Tibial artery (tissue), 4 donors: ENCODE results near the gene P2RY8.
A peak's percentile ranks its signal among the peaks of the same experiment; 100 is the strongest.
"Not testable (repeated sequence)": the region's sequence is repeated elsewhere in the genome, so short reads cannot be mapped to it uniquely, and the experiment has no call there.

Experiments used
- DNase-seq, 2 donors: peaks; one replicate each; pipeline ENCODE4 v3.0.0-alpha.2; 2019
- H3K27ac ChIP-seq, 2 donors: fragments of 200-600 bp; sonication (generic) in 1 of 2; 1 replicate in 1 of 2; 2 replicates in 1 of 2; pipeline ENCODE4 v1.5.1; 2018 to 2019; ENCODE audit warnings: mild to moderate bottlenecking in 1 of 2
- H3K27me3 ChIP-seq, 2 donors: fragments of 200-600 bp; sonication (generic) in 1 of 2; one replicate each; pipeline versions ENCODE4 v1.5.1 to v1.6.0; 2016 to 2019
- H3K36me3 ChIP-seq, 3 donors: fragments of 200-600 bp; sonication (generic) in 2 of 3; one replicate each; pipeline ENCODE4 v1.5.1; 2016 to 2019; ENCODE audit warnings: mild to moderate bottlenecking in 2 of 3
- H3K4me1 ChIP-seq, 4 donors: fragments of 200-600 bp; sonication (generic) in 2 of 4; 1 replicate in 3 of 4; 2 replicates in 1 of 4; pipeline ENCODE4 v1.5.1; 2016 to 2019
- H3K4me3 ChIP-seq, 2 donors: fragments of 200-600 bp; sonication (generic) in 1 of 2; 1 replicate in 1 of 2; 2 replicates in 1 of 2; pipeline ENCODE4 v1.5.1; 2018 to 2019; ENCODE audit warnings: mild to moderate bottlenecking in 2 of 2
- H3K9me3 ChIP-seq, 3 donors: fragments of 200-600 bp; sonication (generic) in 1 of 3; one replicate each; pipeline ENCODE4 v1.5.1; 2016 to 2019
- intact Hi-C: fragments of 100-400 bp; cut with DNase I; formaldehyde crosslinking; loops from one replicate; pipeline ENCODE4 v1.15.0; 2023; ENCODE audit warnings: low total_unique reads
- TF ChIP-seq, protein P1 (sequence below), 2 experiments: fragments of 200-600 bp in 1 of 2; fragments of 450-650 bp in 1 of 2; IDR thresholded peaks; one replicate each; pipeline ENCODE4 v1.5.1; 2017 to 2019; ENCODE audit warnings: antibody characterized with exemption in 2 of 2, mild to moderate bottlenecking in 1 of 2, moderate library complexity in 1 of 2

P2RY8 gene

DNA sequence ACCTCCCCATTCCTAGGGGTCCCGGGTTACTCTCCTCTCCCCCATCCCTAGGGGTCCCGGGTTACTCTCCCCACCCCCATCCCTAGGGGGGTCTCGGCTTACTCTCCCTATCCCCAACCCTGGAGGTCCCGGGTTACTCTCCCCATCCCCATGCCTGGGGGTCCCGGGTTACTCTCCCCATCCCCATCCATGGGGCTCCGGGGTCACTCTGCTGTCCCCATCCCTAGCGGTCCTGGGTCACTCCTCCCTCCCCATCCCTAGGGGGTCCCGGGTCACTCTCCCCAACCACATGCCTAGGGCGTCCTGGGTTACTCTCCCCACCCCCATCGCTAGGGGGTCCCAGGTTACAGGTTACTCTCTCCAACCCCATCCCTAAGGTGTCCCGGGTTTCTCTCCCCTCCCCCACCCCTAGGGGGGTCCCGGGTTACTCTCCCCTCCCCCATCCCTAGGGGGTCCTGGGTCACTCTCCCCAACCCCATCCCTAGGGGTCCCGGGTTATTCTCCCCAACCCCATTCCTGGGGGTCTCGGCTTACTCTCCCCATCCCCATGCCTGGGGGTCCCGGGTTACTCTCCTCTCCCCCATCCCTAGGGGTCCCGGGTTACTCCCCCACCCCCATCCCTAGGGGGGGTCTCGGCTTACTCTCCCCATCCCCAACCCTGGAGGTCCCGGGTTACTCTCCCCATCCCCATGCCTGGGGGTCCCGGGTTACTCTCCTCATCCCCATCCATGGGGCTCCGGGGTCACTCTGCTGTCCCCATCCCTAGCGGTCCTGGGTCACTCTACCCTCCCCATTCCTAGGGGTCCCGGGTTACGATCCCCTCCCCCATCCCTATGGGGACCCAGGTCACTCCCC lies 85.1 kb downstream of the P2RY8 start:
- intact Hi-C loops = loop anchor here (2.0 to 10.0 kb wide), 4 partner anchors 59 to 1143 kb away; partner anchors contain the start of genes AKAP17A, GTPBP6 and SLC25A6
- peak overlapping the region; percentile 97 to 100 for H3K4me3 ChIP-seq
- TF ChIP-seq, protein P1, sequence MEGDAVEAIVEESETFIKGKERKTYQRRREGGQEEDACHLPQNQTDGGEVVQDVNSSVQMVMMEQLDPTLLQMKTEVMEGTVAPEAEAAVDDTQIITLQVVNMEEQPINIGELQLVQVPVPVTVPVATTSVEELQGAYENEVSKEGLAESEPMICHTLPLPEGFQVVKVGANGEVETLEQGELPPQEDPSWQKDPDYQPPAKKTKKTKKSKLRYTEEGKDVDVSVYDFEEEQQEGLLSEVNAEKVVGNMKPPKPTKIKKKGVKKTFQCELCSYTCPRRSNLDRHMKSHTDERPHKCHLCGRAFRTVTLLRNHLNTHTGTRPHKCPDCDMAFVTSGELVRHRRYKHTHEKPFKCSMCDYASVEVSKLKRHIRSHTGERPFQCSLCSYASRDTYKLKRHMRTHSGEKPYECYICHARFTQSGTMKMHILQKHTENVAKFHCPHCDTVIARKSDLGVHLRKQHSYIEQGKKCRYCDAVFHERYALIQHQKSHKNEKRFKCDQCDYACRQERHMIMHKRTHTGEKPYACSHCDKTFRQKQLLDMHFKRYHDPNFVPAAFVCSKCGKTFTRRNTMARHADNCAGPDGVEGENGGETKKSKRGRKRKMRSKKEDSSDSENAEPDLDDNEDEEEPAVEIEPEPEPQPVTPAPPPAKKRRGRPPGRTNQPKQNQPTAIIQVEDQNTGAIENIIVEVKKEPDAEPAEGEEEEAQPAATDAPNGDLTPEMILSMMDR (IDR thresholded peaks at IDR 0.05) = no peak
- H3K27me3 ChIP-seq = no peaks in the 10 kb centered on the region
- no peaks in the 10 kb centered on the region for H3K9me3 ChIP-seq
- H3K27ac ChIP-seq = peak overlapping the region; percentile 82 to 86
- H3K4me1 ChIP-seq = peaks cover 0 to 32% (median 22%) of the 10 kb centered on the region in 4 donors
- DNase-seq = peak in 1 of 2 donors; percentile 38
- H3K36me3 ChIP-seq = no peaks in the 10 kb centered on the region

DNA sequence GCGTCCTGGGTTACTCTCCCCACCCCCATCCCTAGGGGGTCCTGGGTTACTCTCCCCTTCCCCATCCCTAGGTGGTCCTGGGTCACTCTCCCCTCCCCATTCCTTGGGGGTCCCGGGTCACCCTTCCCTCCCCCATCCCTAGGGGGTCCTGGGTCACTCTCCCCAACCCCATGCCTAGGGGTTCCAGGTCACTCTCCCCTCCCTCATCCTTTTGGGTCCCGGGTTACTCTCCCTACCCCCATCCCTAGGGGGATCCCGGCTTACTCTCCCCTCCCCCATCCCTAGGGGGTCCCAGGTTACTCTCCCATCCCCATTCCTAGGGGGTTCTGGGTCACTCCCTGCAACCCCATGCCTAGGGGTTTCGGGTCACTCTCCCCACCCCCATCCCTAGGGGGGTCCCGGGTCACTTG lies 85.7 kb downstream of the P2RY8 start:
- intact Hi-C loops = loop anchor here (5.0 to 10.0 kb wide), 3 partner anchors 141 to 1144 kb away; partner anchors contain the start of genes AKAP17A and GTPBP6
- Histone ChIP-seq H3K27me3 (no peaks in the 10 kb centered on the region), H3K27ac (peak overlapping the region; percentile 82 to 86), H3K36me3 (no peaks in the 10 kb centered on the region), H3K9me3 (no peaks in the 10 kb centered on the region), H3K4me1 (peaks cover 0 to 32% (median 22%) of the 10 kb centered on the region in 4 donors), H3K4me3 (peak overlapping the region; percentile 97 to 100)
- TF ChIP-seq, protein P1 (IDR thresholded peaks at IDR 0.05) = no peak
- peak in 1 of 2 donors; percentile 67 for DNase-seq

DNA sequence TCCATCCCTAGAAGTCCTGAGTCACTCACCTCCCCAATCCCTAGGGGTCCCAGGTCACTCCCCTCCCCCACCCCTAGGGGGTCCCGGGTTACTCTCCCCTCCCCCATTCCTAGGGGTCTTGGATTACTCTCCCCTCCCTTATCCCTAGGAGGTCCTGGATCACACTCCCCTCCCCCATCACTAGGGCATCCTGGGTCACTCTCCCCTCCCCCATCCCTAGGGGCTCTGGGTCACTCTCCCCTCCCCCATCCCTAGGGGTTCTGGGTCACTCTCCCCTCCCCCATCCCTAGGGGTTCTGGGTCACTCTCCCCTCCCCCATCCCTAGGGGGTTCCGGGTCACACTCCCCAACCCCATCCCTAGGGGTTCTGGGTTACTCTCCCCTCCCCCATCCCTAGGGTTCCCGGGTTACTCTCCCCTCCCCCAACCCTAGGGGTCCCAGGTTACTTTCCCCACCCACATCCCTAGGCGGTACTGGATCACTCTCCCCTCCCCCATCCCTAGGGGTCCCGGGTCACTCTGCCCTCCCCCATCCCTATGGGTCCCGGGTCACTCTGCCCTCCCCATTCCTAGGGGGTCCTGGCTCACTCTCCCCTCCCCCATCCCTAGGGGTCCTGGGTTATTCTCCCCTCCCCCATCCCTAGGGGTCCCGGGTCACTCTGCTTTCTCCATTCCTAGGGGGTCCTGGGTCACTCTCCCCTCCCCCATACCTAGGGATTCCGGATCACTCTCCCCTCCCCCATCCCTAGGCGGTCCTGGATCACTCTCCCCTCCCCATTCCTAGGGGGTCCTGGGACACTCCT lies 86.4 kb downstream of the P2RY8 start:
- Histone ChIP-seq H3K36me3 (no peaks in the 10 kb centered on the region), H3K9me3 (no peaks in the 10 kb centered on the region), H3K27ac (peak overlapping the region in 1 of 2 donors; percentile 82), H3K27me3 (no peaks in the 10 kb centered on the region), H3K4me1 (peaks cover 0 to 32% (median 22%) of the 10 kb centered on the region in 4 donors), H3K4me3 (no peak overlapping the region)
- intact Hi-C loops = loop anchor here (5.0 to 10.0 kb wide), 3 partner anchors 142 to 1144 kb away; partner anchors contain the start of genes AKAP17A and GTPBP6
- peak in 1 of 2 donors; percentile 56 for DNase-seq
- TF ChIP-seq, protein P1 (IDR thresholded peaks at IDR 0.05) = no peak

DNA sequence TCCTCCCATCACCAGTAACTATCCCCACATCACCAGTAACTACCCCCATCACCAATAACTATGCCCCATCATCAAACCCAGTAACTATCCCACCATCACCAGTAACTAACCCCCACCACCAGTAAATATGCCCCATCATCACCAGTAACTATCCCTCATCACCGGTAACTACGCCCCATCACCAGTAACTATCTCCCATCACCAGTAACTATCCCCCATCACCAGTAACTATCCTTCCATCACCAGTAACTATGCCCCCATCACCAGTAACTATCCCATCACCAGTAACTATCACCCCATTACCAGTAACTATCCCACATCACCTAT lies 87.2 kb downstream of the P2RY8 start:
- H3K4me3 ChIP-seq = no peak overlapping the region
- TF ChIP-seq, protein P1 (IDR thresholded peaks at IDR 0.05) = no peak
- peaks cover 0 to 32% (median 22%) of the 10 kb centered on the region in 4 donors for H3K4me1 ChIP-seq
- intact Hi-C loops = loop anchor here (5.0 to 10.0 kb wide), 3 partner anchors 143 to 1145 kb away; partner anchors contain the start of genes AKAP17A and GTPBP6
- H3K27ac ChIP-seq = no peak overlapping the region
- no peaks in the 10 kb centered on the region for H3K27me3 ChIP-seq
- H3K9me3 ChIP-seq = no peaks in the 10 kb centered on the region
- DNase-seq = no peak
- no peaks in the 10 kb centered on the region for H3K36me3 ChIP-seq

DNA sequence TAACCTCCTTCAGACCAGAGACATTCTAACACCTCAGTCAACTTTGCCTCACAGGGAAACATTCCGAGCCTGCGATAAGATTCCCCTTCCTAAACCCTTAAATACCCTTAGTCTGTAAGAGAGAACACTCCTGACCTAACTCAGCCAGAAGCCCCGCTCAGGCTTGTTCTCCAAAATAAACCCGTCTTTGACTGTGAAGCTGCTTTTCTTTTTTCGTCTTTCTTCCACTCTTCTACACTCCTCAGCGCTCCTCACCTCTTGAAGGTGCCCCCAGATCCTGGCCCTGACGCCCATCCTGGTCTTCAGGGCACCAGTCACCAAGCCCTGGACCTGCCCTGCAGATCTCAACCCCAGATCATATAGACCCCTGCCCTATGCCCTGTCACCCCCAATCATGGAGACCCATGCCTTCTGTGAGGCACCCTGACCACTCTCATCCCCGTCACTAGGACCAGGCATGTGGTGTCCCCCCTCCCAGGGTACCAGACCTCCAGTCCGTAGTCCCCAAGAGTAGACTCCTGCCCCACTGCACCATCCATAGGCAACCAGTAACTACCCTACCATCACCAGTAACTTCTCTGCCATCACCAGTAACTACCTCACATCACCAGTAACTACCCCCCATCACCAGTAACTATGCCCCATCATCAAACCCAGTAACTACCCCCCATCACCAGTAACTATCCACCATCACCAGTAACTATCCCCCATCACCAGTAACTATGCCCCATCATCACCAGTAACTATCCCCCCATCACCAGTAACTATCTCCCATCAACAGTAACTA lies 87.8 kb downstream of the P2RY8 start:
- Histone ChIP-seq H3K27ac (no peak overlapping the region), H3K9me3 (no peaks in the 10 kb centered on the region), H3K27me3 (no peaks in the 10 kb centered on the region), H3K4me3 (no peak overlapping the region), H3K36me3 (no peaks in the 10 kb centered on the region), H3K4me1 (peaks cover 0 to 30% (median 22%) of the 10 kb centered on the region in 4 donors)
- TF ChIP-seq, protein P1 (IDR thresholded peaks at IDR 0.05) = no peak
- DNase-seq = peak in 1 of 2 donors; percentile 61
- intact Hi-C loops = no loop called here

DNA sequence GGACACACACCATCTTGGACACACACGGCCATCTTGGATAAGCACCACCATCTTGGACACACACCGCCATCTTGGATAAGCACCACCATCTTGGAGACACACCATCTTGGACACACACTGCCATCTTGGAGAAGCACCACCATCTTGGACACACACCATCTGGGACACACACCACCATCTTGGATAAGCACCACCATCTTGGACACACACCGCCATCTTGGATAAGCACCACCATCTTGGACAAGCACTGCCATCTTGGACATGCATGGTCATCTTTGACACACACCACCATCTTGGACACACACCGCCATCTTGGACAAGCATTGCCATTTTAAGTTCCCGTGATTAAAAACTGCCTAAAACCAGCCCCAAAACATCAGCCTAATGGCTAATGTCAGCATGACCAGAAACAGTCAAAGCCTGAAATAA lies 88.4 kb downstream of the P2RY8 start:
- DNase-seq = peak in 1 of 2 donors; percentile 25
- intact Hi-C loops, H3K9me3 ChIP-seq: not testable (repeated sequence)

DNA sequence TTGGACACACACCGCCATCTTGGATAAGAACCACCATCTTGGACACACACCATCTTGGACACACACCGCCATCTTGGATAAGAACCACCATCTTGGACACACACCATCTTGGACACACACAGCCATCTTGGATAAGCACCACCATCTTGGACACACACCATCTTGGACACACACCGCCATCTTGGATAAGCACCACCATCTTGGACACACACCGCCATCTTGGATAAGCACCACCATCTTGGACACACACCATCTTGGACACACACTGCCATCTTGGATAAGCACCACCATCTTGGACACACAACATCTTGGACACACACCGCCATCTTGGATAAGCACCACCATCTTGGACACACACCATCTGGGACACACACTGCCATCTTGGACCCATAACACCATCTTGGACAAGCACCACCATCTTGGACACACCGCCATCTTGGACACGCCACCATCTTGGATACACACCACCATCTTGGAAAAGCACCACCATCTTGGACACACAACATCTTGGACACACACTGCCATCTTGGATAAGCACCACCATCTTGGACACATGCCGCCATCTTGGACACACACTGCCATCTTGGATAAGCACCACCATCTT lies 88.9 kb downstream of the P2RY8 start:
- H3K36me3 ChIP-seq, H3K27me3 ChIP-seq, intact Hi-C loops, H3K9me3 ChIP-seq, H3K27ac ChIP-seq, H3K4me3 ChIP-seq: not testable (repeated sequence)
- peak in 1 of 2 donors; percentile 37 for DNase-seq
- peaks cover 0 to 26% (median 22%) of the 10 kb centered on the region in 4 donors for H3K4me1 ChIP-seq

More for the DNA sequence above, 88.4 kb downstream of the P2RY8 start:
- not testable (repeated sequence) for H3K27me3 ChIP-seq, H3K36me3 ChIP-seq, H3K4me3 ChIP-seq, H3K27ac ChIP-seq
- H3K4me1 ChIP-seq = peaks cover 0 to 26% (median 22%) of the 10 kb centered on the region in 4 donors
